Kidney (tissue), 14 donors: Measurements from ENCODE around the gene HDHD2. TPM values are rescaled to one million over a fixed set of nuclear protein-coding genes. Genes with fewer than 3 reads are reported as not detected.

Experiments
- DNase-seq, 5 donors: peaks; one replicate each; pipeline ENCODE4 v3.0.0-alpha.2; 2013 to 2020
- FAIRE-seq: peaks from 2 replicates; lab custom pipeline; 2012; peaks lifted over from hg19 to GRCh38; lab: Jason Lieb, UNC
- H3K27ac ChIP-seq, 2 donors: one replicate each; pipeline ENCODE4 v1.7.0; 2013; ENCODE audit warnings: low read depth in 2 of 2, low read length in 2 of 2, inconsistent platforms in 1 of 2
- H3K27me3 ChIP-seq: one replicate; pipeline ENCODE4 v1.7.1; 2013; ENCODE audit warnings: low read length, inconsistent platforms; ENCODE audit not compliant: control insufficient read depth, insufficient read depth
- H3K36me3 ChIP-seq, 3 donors: one replicate each; pipeline versions ENCODE4 v1.7.0 to v1.7.1; 2013; ENCODE audit warnings: low read length in 3 of 3, control low read depth in 1 of 3, inconsistent platforms in 1 of 3; ENCODE audit not compliant: insufficient read depth in 3 of 3, control insufficient read depth in 2 of 3
- H3K4me1 ChIP-seq, 3 donors: one replicate each; pipeline versions ENCODE4 v1.7.0 to v1.7.1; 2013; ENCODE audit warnings: low read length in 3 of 3, inconsistent platforms in 1 of 3, low read depth in 1 of 3; ENCODE audit not compliant: control insufficient read depth in 2 of 3, insufficient read depth in 2 of 3
- H3K4me3 ChIP-seq, 3 donors: one replicate each; pipeline versions ENCODE4 v1.7.0 to v1.8.1; 2013; ENCODE audit warnings: low read length in 3 of 3, control low read depth in 1 of 3, inconsistent platforms in 1 of 3
- H3K9ac ChIP-seq, 3 donors: one replicate each; pipeline versions ENCODE4 v1.7.0 to v1.7.1; 2013; ENCODE audit warnings: low read length in 3 of 3, control low read depth in 1 of 3, inconsistent platforms in 1 of 3
- H3K9me3 ChIP-seq, 3 donors: one replicate each; pipeline versions ENCODE4 v1.7.0 to v1.7.1; 2013; ENCODE audit warnings: low read length in 3 of 3, control low read depth in 1 of 3, inconsistent platforms in 1 of 3; ENCODE audit not compliant: control insufficient read depth in 2 of 3, insufficient read depth in 1 of 3
- intact Hi-C: fragments of 100-400 bp; cut with DNase I; formaldehyde crosslinking; loops from one replicate; pipeline ENCODE4 v1.11.1; 2022
- polyA plus RNA-seq: library from polyadenylated mRNA; stranded (reverse); fragments of 350-450 nt; fragmentation: Illumina TruSeq; extraction: RNeasy Lipid Tissue Mini Kit (QIAGEN cat#74804); gene quantifications from one replicate; pipeline ENCODE4 v1.2.3, GENCODE V29; 2014; ENCODE audit warnings: low read depth, low replicate concordance; ENCODE audit not compliant: insufficient read depth
- total RNA-seq: library from RNA; stranded (reverse); fragmentation: NEBNext Ultra II Directional; extraction: Animal tissue kit (Norgen Biotek cat#: 25700); gene quantifications from one replicate; pipeline ENCODE4 v1.2.1, GENCODE V29; 2021
- TF ChIP-seq, protein P1 (sequence below): IDR thresholded peaks from 3 replicates; pipeline ENCODE4 v1.5.1; 2012; ENCODE audit warnings: mild to moderate bottlenecking, moderate library complexity, borderline replicate concordance; ENCODE audit not compliant: insufficient read depth; ENCODE audit errors: extremely low read depth
- donor health status: control.
- donor health status: control.
- donor health status: control.
- donor health status: control.
- donor health status: control.
- donor health status: DM: yes; HTN: yes; CAD: no.
- donor health status: Normal renal cell carcinoma (clear cell type).

The HDHD2 gene
- total and polyA plus RNA-seq, 2 donors from 2014 or later = 41.0 to 46.2 TPM

DNA sequence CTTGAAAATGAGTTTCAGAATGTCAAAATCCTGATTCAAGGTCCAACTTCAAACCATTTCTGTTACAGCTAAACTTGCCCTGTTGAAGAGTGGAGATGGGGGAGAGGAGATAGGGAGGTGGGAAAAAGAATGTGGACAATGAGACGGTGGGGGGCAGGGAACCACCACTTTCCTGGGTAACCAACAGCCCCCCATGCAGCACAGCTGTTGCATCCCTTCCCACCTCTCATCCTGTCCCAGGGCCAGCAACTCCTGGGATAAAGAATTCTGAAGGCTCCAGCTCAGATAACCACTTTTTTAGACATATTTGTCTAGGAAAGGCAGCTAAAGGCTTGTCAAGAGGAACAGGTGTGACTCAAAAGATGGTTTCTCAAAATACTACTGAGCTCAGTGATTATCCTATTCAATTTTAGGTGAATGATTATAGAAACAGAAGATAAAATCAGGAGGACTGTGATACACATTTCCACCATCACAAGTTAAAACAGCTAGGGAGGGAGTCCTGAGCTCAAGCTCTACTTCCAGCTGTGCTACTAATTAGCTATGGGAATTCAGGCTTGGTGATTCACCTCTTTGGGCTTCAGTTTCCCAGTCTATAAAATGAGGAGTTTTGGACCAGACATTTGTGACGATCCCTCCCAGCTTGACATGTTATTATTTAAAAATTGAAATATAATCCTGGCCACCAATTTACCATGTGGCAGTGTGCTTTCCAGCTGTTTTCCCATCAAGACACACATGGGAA is 36.3 kb downstream of the HDHD2 start:
- no peak overlapping the region for H3K4me3 ChIP-seq
- H3K27me3 ChIP-seq = no peaks in the 10 kb centered on the region
- H3K27ac ChIP-seq = no peak overlapping the region
- H3K36me3 ChIP-seq = peaks cover 1 to 29% (median 15%) of the 10 kb centered on the region in 3 donors
- no peak for DNase-seq
- intact Hi-C loops = no loop called here
- H3K9me3 ChIP-seq = no peaks in the 10 kb centered on the region
- TF ChIP-seq, protein P1, sequence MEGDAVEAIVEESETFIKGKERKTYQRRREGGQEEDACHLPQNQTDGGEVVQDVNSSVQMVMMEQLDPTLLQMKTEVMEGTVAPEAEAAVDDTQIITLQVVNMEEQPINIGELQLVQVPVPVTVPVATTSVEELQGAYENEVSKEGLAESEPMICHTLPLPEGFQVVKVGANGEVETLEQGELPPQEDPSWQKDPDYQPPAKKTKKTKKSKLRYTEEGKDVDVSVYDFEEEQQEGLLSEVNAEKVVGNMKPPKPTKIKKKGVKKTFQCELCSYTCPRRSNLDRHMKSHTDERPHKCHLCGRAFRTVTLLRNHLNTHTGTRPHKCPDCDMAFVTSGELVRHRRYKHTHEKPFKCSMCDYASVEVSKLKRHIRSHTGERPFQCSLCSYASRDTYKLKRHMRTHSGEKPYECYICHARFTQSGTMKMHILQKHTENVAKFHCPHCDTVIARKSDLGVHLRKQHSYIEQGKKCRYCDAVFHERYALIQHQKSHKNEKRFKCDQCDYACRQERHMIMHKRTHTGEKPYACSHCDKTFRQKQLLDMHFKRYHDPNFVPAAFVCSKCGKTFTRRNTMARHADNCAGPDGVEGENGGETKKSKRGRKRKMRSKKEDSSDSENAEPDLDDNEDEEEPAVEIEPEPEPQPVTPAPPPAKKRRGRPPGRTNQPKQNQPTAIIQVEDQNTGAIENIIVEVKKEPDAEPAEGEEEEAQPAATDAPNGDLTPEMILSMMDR = no peak
- no peaks in the 10 kb centered on the region for H3K4me1 ChIP-seq
- FAIRE-seq = no peak
- H3K9ac ChIP-seq = no peak overlapping the region

DNA sequence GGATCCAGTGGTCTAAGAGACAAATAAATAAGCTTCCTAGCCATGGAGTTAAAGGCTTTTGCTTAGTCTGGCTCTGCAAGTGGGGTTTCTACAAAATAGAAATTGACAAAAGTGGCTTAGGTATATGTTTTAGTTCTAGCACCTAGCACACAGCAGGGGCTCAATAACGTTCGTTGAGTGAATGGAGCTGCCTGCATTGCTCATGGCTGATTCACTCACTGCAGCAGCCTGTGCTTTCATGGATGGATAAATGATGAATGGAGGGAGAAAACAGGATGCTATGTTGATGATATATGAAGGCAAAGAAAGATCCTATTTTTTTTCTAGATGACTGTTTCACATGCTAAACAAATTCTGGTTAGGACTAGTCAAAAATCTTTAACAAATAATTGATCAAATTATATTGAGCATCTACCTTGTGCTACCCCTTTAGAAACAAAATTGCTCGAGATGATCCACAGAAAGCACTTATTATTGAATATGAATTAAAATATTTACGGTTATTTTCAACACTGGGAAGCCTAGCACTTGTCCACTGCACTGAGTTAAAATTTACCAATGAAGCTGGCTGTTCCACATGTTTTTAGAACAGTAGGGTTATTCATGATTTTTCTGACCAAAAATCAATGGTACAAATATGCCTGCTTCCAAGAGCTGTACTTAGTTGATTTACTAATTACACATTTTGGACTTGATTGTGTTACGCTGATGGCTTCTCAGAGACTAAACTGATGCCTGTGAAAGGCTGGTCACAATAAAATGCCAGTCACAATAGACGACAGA is 39.6 kb downstream of the HDHD2 start:
- no peak for DNase-seq

DNA sequence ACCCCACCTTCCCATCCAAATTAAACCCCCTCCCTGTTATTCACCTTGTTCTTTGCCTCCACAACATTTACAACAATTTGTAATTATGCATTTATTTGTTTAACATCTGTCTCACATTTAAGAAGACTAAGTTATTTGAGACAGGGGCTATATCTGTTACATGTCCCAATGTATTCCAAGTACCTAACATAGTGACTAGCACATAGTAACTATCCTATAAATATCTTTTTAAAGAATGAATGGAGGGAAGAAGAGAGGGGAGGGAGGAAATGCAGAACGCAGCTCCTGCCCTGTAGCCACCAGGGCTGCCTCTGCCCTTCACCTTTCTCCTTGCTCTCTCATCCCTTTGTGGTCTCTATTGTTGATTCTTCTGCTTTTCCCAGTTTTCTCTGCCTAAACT is 40.6 kb downstream of the HDHD2 start:
- Histone ChIP-seq H3K27me3 (no peaks in the 10 kb centered on the region), H3K4me1 (no peaks in the 10 kb centered on the region), H3K4me3 (no peak overlapping the region), H3K9ac (no peak overlapping the region), H3K27ac (no peak overlapping the region), H3K36me3 (peaks cover under 1 to 36% (median 21%) of the 10 kb centered on the region in 3 donors), H3K9me3 (no peaks in the 10 kb centered on the region)
- no peak for FAIRE-seq
- TF ChIP-seq, protein P1 = no peak
- DNase-seq = no peak
- intact Hi-C loops = loop anchor here (10.0 kb wide), 1 partner anchor 95 kb away; no protein-coding TSS in a partner anchor

More for the DNA sequence above, 39.6 kb downstream of the HDHD2 start:
- FAIRE-seq = no peak
- Histone ChIP-seq H3K9me3 (no peaks in the 10 kb centered on the region), H3K27ac (no peak overlapping the region), H3K36me3 (peaks cover 0 to 39% (median 21%) of the 10 kb centered on the region in 3 donors), H3K4me1 (no peaks in the 10 kb centered on the region), H3K9ac (no peak overlapping the region), H3K4me3 (no peak overlapping the region), H3K27me3 (no peaks in the 10 kb centered on the region)
- TF ChIP-seq, protein P1 = no peak
- intact Hi-C loops = no loop called here
